H1 (cell line): ENCODE results near the gene RIMBP2. TPM values are rescaled to one million over a fixed set of nuclear protein-coding genes. Genes with fewer than 3 reads are reported as not detected.

Experiments used
- ASH2L ChIP-seq: fragments of 200-600, 300-600 bp; sonication (generic); IDR thresholded peaks from one replicate; pipeline ENCODE4 v1.7.1; 2017; ENCODE audit warnings: low read length
- CBX8 ChIP-seq: fragments of 300-800, 300-1000 bp; sonication (generic); IDR thresholded peaks from 2 replicates; pipeline ENCODE4 v1.7.1; 2016; ENCODE audit warnings: low read depth, low read length, borderline replicate concordance
- CHD2 ChIP-seq: IDR thresholded peaks from 2 replicates; pipeline ENCODE4 v1.6.1; 2012; ENCODE audit warnings: low read length, improper control_type of control experiment
- HDAC2 ChIP-seq, 2 experiments: fragments of 300-600 bp in 1 of 2; sonication (generic) in 1 of 2; IDR thresholded peaks; 2 replicates each; pipeline ENCODE4 v1.6.1; 2011 to 2012; ENCODE audit warnings: low read depth in 2 of 2, low read length in 2 of 2, mild to moderate bottlenecking in 2 of 2, moderate library complexity in 2 of 2, borderline replicate concordance in 1 of 2, inconsistent platforms in 1 of 2
- POLR2AphosphoS5 ChIP-seq: IDR thresholded peaks from 2 replicates; pipeline ENCODE4 v1.6.1; 2011; ENCODE audit warnings: low read depth, low read length
- SRF ChIP-seq: IDR thresholded peaks from 2 replicates; pipeline ENCODE4 v1.6.1; 2011; ENCODE audit warnings: mild to moderate bottlenecking, low read depth, low read length, moderate library complexity
- polyA plus RNA-seq, 7 experiments: library from polyadenylated mRNA; depleted of rRNA in 3 of 7; stranded (reverse) in 5 of 7; unstranded in 2 of 7; fragments of >200 nt in 5 of 7; fragments of 200-250 nt in 2 of 7; gene quantifications; 1 replicate in 5 of 7; 2 replicates in 1 of 7; 4 replicates in 1 of 7; pipeline versions ENCODE4 v1.2.1 to v1.2.3, GENCODE V29; 2011 to 2013; ENCODE audit warnings: missing spikeins in 2 of 7, mixed read lengths in 2 of 7
- total RNA-seq: library from RNA; stranded (reverse); fragmentation: NEBNext Ultra II Directional; extraction: Animal tissue kit (Norgen Biotek cat#: 25700); gene quantifications from 2 replicates; pipeline ENCODE4 v1.2.1, GENCODE V29; 2021

The RIMBP2 gene
- total and polyA plus RNA-seq, 2 of the 8 experiments (the other 6 are each of a cell fraction or from before 2014, with no cell fraction given), result 0.18 to 0.65 TPM

GRCh38 chr12:130511285-130511684, 204.8 kb downstream of the RIMBP2 start (continued):
- TF ChIP-seq POLR2AphosphoS5 (no peak), ASH2L (no peak), CHD2 (no peak), SRF (no peak), CBX8 (no peak), HDAC2 (IDR thresholded peaks at IDR 0.05; ENCODE audit: borderline replicate concordance in 1 of 2, low read depth in 2 of 2, low read length in 2 of 2) (no peak)
